Measurements from ENCODE around the gene PCARE.
A peak's percentile ranks its signal among the peaks of the same experiment; 100 is the strongest.

PCARE gene

GRCh38 chr2:29015701-29016470 lies 58.4 kb downstream of the PCARE start:
- Histone ChIP-seq H3K4me3 (replicated peaks; ENCODE audit: insufficient read depth, low read length) (no peak overlapping the region), H3K27me3 (ENCODE audit: insufficient read depth, poor library complexity, severe bottlenecking) (no peaks in the 10 kb centered on the region), H3K27ac (replicated peaks) (no peak overlapping the region)
- TF ChIP-seq GABPA (IDR thresholded peaks at IDR 0.05; ENCODE audit: low read depth): no peak
- TF ChIP-seq SPI1 (IDR thresholded peaks at IDR 0.05; ENCODE audit: borderline replicate concordance, low read depth): no peak
- TF ChIP-seq CTCF (IDR thresholded peaks at IDR 0.05; ENCODE audit: insufficient read depth, low read length): no peak
- no peak for TF ChIP-seq REST (IDR thresholded peaks at IDR 0.05; ENCODE audit: insufficient replicate concordance, low read depth)
- TF ChIP-seq POLR2AphosphoS5 (IDR thresholded peaks at IDR 0.05; ENCODE audit: low read depth): no peak
- DNase-seq (ENCODE audit: low read depth in 1 of 2, low spot score in 1 of 2): no peak

GRCh38 chr2:29014811-29015421 lies 59.4 kb downstream of the PCARE start:
- Histone ChIP-seq H3K27ac (replicated peaks) (peak overlapping the region; percentile 15; the same call in 1 of the 2 replicates), H3K27me3 (ENCODE audit: insufficient read depth, poor library complexity, severe bottlenecking) (no peaks in the 10 kb centered on the region), H3K4me3 (replicated peaks; ENCODE audit: insufficient read depth, low read length) (no peak overlapping the region)
- TF ChIP-seq GABPA (IDR thresholded peaks at IDR 0.05; ENCODE audit: low read depth): peak; percentile 65
- TF ChIP-seq SPI1 (IDR thresholded peaks at IDR 0.05; ENCODE audit: borderline replicate concordance, low read depth): no peak
- DNase-seq (ENCODE audit: low read depth in 1 of 2, low spot score in 1 of 2): peak; percentile 43 to 52

GRCh38 chr2:29014331-29014730 lies 60.0 kb downstream of the PCARE start:
- DNase-seq (ENCODE audit: low read depth in 1 of 2, low spot score in 1 of 2): no peak
- Histone ChIP-seq H3K4me3 (replicated peaks; ENCODE audit: insufficient read depth, low read length) (no peak overlapping the region), H3K27ac (replicated peaks) (no peak overlapping the region), H3K27me3 (ENCODE audit: insufficient read depth, poor library complexity, severe bottlenecking) (no peaks in the 10 kb centered on the region)
- TF ChIP-seq REST (IDR thresholded peaks at IDR 0.05; ENCODE audit: insufficient replicate concordance, low read depth) (no peak), CTCF (IDR thresholded peaks at IDR 0.05; ENCODE audit: insufficient read depth, low read length) (no peak), SPI1 (IDR thresholded peaks at IDR 0.05; ENCODE audit: borderline replicate concordance, low read depth) (no peak), POLR2AphosphoS5 (IDR thresholded peaks at IDR 0.05; ENCODE audit: low read depth) (no peak), GABPA (IDR thresholded peaks at IDR 0.05; ENCODE audit: low read depth) (no peak)

- H3K27ac ChIP-seq (replicated peaks): no peak overlapping the region
- no peak overlapping the region for H3K4me3 ChIP-seq (replicated peaks; ENCODE audit: insufficient read depth, low read length)
- no peaks in the 10 kb centered on the region for H3K27me3 ChIP-seq (ENCODE audit: insufficient read depth, poor library complexity, severe bottlenecking)
- TF ChIP-seq REST (IDR thresholded peaks at IDR 0.05; ENCODE audit: insufficient replicate concordance, low read depth): no peak
- peak; percentile 6 for TF ChIP-seq CTCF (IDR thresholded peaks at IDR 0.05; ENCODE audit: insufficient read depth, low read length)
- DNase-seq (ENCODE audit: low read depth in 1 of 2, low spot score in 1 of 2): peak in 1 of 2 experiments; percentile 28
Observed at GRCh38 chr2:29013057-29013780, 61.1 kb downstream of the PCARE start.

Data from HL-60 (cell line).